GM21619 (cell line): ENCODE data around the gene PHLDA2.

Experiments
- ATAC-seq: cut with Tn5 transposase; IDR thresholded peaks from one replicate; pipeline ENCODE4 v1.9.1; 2021; ENCODE audit not compliant: unreplicated experiment

PHLDA2 gene

DNA sequence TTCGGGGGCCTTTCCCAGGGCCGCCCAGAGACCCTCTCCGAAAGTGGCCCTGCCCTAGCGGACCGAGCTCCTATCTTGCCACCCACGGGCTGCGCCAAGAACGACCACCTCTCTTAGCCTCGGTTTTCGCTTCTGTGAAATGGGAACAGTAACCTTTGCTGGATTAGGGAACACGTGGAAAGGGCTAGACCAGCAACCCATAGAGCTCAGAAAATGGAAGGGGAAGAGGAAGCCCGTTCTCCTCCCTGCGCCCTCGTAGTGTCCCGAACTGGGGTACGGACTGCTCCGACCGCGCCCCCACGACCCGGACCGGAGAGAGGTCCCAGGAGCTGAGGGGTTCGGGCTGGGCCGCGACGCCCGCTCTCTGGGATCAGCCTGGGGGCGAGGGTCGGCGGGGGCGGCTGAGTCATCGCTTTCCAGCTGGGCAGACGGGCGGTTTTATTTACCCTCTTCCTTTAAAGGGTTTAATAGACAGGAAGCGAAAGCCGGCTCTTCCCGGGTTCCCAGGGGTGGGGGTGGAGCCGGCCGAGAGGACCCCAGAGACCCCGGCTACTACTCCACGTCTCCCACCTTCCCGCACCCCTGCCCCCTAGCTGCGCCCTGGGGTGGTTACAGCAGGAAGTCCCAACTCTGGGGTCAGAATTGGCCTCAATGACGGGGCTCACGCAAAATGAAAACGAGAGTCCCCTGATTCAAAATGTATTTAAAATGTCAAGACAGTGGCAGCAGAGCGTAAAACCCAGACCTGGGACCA lies 907 bp upstream of the PHLDA2 start:
- no peak for ATAC-seq

DNA sequence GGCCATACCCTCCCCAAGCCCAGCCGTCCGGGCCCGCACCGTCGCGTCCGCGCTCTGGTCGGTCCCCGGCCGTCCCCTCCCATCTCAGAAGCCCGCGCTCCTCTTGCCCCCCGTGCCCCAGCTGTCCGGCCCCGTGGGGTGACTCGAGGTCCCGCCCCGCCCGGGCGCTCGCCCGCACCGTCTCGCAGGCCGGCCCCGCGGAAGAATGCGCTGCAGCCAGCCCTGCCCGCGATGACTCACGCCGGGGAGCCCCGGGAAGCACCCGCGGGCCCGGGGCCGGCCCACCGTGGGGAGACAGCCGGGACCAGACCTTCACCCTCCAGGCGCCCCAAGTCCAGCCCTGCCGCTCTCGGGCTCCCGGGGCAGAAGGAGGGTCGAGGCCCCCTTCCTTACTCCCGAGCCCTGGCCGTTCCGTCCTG lies 320 bp upstream of the PHLDA2 start:
- no peak for ATAC-seq

DNA sequence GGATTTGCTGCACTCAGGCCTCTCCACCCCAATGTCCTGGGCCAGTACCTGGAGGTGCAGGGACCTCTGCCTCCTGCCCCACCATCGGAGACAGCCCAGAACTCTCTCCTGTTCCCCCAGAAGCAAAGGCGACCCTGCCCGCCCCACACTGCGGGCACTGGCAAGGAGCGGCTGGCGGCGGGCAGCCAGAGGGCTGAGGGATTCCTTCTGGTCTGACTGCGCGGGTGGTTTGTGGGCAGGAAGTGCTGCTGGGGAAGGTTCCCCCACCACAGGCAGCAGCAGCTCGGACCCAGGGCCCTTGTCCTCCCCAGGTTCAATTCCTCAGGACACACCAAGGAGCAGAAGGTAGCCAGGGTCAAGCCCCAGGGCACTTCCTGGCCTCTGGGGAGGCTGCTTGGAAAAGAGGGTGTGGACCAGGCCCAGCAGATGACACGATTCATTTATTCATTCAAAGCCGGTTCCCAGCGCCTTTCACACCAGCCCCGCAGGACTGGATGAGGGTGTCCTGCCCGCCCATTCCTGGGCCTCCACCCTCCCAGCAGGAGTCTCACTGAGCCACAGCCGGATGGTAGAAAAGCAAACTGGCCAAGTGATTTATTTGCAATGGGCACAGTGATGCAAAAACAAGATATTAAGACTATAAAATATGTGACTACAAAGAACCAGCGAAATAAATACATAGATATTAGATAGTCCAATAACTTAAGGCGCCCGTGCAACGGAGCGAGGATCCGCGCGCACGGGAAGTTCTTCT lies 1.2 kb downstream of the PHLDA2 start:
- no peak for ATAC-seq

DNA sequence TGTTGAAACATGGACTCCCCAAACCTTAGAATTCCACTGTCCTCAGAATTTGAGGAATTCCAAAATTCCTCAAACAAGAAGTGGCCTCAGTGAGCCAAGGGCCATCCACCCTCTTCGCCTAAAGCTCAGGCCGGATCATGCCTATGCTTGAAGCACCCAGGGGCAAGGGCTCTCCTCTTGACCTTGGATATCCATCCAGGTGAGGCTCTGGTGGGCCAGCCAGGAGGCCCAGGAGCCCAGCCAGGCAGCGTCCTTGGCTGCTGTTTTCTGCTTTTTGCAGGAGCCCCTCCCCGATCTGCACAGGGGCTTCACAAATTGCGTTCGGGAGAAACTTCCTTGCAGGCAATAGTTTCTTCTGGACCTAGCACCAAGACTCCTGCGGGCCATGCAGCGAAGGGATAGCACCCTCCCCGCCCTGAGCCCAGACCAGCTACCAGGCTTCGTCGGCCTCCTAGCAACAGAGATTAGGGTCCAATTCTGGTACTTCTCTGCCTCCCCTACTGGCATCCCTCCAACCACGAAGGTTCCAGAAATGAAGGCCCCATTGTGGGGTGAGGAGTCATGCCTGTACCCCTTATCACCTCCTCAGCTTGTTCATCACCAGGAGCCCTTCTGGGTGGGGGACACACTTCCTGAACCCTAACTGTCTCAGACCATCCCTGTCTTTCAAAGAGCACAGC lies 2.0 kb downstream of the PHLDA2 start:
- no peak for ATAC-seq

DNA sequence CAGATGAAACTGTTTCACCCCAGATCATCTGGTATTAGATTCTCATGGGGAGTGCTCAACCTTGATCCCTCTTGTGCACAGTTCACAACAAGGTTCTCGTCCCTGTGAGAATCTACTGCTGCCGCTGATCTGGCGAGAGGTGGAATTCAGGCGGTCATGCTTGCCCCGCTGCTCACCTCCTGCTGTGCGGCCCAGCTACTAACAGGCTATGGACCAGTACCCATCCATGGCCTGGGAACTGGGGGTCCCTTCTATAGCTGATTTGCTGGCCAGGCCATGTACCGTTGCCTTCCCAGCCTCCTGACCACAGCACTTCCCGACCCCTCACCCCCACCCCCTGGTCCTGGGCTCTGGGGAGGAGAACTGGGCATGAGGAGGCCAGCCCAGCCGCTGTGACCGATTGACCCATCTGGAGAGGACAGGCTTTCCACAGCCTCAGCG lies 2.6 kb downstream of the PHLDA2 start:
- ATAC-seq = no peak

DNA sequence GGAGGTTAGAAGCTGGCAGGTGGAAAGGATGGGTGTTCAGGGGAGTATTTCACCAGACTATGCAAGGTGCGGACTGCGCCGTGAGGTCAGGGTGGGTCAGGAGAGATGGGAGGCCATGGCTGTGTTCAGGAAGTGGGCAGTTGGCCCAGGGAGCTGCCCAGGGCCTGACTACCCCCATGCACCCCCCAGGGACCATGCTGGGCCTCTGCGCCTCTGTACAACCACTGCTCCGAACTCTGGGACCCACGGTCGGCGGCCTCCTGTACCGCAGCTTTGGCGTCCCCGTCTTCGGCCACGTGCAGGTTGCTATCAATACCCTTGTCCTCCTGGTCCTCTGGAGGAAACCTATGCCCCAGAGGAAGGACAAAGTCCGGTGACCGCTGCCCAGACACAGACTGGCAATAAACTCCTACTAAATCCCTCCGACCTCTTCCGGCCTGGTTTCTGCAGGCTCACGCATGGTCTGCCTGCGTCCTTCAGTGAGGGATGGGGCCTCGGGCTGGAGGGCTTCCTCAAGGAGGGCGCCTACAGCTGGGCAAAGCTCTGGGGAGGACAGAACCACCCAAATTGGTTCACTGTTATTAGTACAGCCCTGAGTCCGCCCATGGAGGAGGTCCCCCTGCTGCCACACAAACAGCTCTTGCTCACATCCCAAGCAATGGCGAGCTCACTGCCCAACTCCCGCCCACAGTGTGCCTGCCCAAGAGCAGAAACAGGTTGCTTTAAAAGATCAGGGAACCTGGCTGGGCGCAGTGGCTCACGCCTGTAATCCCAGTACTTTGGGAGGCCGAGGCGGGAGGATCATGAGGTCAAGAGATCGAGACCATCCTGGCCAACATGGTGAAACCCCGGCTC lies 4.2 kb downstream of the PHLDA2 start:
- ATAC-seq = no peak

DNA sequence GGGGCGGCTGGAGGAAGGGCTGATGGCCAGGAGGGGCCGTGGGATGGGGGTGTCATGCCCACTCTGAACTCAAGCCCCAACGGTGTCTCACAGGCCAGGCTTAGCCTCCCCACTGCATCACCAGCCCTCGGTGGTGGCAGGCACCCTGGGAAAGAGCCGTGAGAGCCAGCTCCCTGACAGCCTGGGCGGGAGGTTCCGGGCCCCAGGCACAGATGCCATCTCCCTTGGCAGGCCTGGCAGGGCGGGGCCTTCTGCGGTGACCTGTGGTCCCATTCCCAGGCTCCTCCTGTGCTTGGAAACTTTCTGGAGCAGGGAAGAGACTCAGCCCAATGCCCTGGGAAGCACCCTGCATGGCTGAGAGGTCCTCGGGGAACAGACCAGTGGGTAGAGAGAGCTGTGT lies 4.8 kb downstream of the PHLDA2 start:
- no peak for ATAC-seq

DNA sequence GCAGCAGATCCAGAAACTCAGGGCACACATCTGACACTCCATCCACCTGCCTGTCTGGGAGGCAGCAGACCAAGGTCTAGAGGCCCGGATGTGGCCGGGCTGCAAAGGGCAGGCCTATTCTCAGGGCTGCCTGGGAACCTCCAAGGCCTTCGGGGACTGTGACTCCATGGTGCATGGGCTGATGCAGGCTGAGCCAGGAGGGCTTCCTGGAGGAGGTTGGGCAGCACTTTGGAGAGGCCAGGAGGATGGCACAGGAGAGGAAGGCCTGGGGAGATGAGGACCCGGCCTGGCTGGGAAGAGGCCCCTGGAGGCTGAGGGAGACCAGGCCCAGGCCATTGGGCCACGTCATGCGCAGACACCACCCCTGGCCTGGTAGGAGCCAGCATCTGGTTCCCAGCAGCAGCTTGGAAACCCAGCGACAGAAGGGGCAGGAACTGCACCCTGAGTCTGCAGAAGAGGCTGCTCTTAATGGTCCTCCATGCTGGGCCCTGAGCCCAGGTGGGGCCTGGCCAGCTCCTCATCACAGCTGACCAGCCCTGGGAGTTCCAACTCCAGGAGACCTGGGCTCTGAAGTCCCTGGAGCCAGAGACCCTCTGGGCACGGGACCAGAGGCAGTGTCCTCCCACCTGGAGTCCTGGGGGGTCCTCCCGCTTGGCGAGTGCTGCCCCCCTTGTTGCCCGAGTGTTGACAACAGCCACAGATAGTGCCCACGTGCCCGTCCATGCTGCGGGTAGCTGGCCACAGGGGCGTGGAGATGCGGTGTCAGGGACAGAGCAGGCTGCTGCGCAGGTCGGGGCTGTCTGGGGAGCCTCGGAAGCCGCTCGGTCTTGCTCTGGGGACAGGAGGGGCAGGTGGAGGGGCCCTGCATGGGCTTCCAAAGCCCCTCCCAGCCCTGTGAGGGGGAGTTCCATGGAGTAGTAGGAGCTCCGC lies 5.5 kb downstream of the PHLDA2 start:
- no peak for ATAC-seq

DNA sequence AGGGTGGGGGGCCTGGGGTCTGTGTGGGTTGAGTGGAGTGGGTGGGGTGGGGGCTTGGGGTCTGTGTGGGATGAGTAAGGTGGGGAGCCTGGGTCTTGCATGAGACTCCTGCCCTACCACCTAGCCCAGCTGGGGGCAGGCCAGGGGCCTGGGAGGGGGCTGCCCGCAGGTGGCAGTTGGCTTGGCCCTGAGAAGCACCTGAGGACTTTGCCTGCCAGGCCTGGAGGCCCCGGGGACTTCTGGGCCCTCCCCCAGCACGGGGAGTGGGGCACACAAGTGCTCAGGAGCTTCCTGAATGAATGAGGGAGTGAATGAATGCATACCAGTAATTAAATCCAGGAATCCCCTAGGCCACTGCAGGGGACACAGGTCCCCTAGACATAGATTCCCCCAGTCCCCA lies 6.6 kb downstream of the PHLDA2 start:
- no peak for ATAC-seq

DNA sequence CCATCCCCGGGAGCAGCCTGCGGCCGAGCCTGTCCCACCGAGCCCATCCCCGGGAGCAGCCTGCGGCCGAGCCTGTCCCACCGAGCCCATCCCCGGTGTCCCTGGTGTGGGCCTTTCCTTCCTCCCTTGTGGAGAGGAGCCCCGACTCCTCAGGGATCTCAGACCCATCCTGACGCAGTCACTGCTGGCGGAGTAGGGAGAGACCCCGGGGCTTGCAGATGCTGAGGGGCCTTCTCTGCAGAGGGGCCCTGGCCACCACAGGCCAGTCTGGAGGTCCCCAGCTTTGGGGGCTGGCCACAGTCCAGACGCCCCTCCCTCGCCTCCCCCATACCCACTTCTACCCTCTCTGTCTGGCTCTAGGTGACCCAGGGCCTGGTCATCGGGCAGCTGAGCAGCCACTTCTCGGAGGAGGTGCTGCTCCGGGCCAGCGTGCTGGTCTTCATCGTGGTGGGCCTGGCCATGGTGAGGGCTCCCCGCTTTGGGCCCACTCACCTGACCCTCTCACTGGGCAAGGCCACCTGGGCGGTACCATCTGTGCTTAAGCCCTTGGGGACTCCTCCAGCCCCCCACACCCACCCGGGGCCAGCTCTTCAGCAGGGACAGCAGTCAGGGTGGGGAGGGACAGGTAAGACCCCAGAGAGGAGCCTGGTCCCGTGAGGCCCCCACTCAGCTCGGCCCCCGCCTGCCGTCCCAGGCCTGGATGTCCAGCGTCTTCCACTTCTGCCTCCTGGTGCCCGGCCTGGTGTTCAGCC lies 7.3 kb downstream of the PHLDA2 start:
- no peak for ATAC-seq

DNA sequence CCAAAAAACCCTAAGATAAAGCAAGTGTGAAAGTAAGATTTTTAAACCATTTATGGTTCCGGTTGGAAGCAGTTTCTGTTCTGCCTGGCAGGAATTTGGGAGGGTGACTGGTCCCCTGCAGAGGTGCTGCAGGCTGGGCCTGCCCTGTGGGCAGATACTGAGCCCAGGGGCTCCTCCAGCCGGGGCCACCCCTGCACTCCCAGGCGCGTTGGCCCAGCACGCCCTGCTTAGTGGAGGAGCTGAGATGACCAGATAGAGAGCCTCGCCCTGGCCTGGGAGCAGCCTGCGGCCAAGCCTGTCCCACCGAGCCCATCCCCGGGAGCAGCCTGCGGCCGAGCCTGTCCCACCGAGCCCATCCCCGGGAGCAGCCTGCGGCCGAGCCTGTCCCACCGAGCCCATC lies 8.0 kb downstream of the PHLDA2 start:
- ATAC-seq = no peak

DNA sequence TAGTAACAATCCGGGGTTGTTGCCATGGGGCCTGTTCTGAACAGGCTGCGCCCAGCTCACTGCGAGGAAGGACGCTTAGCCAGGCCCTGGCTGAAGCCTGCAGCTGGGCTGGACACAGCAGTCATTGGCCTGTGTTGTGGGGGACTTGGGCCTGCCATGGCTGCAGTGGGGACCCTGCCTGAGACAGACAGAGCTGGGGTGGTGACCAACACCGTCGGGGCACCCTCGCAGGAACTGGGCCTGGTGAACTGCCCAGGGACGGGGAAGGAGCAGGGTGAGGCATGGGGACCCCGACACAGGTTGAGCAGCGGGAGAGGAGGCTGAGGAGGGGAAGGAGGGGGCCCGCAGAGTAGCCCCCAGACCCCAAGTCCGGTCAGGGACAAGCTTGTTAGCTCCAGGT lies 8.9 kb downstream of the PHLDA2 start:
- no peak for ATAC-seq

DNA sequence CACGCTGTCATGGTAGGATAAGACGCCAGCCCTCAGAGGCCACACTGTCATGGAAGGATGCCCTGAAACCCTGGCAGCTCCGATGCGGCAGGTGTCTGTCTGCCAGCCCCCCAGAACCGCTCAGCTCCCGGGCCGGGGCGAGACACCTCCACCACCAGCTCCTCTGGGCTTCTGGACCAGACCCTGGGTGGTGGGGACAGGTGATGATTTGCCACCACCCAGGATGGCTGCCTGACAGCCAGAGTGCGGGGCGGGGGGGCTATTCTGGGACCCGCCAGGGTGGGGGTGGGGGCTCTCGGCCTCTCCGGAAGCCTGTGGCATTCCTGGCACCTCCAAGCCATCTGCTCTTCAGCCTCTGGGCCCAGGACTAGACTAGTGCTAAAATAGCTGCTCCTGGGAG lies 9.4 kb downstream of the PHLDA2 start:
- ATAC-seq = no peak

DNA sequence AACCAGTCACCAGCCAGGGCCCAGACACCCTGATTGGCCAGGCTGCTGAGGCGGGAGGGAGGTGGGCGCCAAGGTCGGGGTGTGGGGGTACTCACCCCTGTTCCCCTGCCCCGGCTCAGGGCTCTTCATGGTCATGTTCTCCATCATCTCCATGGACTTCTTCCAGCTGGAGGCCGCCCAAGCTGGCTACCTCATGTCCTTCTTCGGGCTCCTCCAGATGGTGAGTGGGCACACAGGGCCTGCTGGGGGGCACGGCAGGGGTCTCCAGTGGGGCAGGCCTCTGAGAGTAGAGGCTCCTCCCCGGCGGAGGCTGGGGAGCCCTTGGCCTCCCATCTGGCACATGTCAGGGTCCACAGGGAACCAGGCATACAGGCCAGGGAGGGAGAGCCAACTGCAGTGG lies 10.0 kb downstream of the PHLDA2 start:
- ATAC-seq = no peak

DNA sequence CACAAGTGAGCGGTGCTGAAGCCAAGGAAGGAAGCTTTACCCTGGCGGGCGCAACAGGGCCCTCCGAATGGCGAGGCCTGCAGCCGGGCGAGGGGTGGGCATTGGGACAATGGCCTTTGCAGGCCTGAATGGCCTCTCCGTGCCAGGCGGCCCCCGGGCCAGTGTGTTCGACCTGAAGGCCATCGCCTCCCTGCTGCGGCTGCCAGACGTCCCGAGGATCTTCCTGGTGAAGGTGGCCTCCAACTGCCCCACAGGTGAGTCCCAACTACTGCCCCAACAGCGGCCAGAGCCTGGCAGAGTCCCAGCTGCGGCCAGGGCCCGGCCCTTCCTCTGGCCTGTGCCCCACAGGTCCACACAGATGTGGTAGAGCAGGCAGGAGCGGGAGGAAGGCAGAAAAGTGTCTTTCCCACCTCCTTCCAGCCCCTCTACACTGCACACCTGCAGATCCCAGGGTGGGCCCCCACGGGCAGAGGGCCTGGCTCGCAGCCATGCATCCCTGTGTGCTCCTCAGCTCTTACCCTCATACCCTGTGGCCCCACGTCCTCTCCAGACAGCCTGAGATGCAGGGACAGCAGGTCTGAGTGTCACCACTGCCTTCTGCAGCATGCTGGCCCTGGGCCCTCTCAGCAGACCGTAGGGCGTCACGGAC lies 11.3 kb downstream of the PHLDA2 start:
- ATAC-seq = no peak

DNA sequence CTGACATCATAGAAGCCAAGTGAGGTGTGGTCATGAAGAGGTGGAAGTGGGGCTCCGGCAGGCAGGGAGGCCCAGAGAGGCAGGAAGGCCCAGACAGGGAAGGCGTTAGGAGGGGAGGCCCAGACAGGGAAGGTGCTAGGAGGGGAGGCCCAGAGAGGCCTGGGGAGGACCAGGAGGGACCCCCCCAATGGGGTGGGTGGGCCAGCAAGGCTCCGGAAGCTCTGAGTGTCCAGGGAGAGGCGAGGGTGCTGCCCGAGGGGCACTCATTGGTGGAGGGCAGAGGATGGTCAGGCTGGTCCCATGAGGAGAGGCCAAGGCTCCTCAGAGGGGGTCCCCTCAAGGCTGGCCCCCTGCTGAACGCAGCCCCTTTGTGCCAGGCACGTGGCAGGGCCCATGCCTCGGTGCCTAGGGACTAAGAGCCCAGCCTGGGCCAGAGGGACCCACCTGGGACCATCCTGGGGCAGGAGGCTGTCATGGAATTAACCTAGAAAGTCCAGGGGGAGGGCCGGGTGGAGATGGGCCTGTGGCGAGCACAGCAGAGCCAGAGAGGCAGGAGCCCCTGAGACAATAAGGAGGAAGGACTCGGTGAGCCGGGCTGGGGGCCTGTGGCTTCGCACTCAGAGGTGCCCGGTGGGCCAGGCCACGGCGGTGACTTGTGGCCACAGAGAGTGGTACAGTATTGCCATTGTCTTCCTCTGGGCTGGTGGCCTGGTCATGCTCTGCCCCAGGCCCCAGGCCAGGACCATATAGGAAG lies 12.2 kb downstream of the PHLDA2 start:
- ATAC-seq = no peak

DNA sequence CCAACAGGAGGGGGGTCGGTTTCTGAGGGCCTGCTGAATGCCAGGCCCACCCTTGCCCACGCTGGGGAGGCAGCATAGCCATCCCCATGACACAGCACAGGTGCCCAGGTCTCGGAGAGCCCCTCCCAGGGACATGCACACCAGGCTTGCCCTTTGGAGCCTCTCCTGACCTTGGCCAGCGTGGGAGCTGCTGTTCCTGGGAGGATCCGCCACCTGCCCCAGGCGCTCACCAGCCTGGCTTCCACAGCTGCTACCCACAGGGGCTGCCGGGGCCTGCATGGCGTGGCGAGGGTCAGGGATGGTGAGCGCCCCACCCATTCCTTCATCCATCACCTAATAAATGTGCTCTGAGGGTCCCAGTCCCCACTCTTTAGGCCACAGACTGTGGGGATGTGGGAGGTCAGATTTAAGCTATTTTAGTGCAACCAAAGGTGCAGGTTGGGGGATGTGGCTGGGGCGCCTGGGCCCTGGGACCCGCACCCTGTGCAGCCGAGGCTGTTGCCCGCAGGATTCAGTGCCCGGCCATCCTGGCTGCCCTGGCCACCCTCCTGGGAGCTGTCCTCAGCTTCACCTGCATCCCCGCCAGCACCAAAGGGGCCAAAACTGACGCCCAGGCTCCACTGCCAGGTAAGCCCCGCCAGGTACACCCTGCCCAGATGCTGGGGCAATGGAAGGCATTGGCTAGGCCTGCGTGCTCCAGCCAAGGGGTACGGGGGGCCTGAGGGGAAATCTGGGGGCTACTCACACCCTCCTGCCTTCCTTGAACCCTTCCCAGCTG lies 12.9 kb downstream of the PHLDA2 start:
- ATAC-seq = no peak
